ENCODE results near the gene TPST2.

The TPST2 gene

DNA sequence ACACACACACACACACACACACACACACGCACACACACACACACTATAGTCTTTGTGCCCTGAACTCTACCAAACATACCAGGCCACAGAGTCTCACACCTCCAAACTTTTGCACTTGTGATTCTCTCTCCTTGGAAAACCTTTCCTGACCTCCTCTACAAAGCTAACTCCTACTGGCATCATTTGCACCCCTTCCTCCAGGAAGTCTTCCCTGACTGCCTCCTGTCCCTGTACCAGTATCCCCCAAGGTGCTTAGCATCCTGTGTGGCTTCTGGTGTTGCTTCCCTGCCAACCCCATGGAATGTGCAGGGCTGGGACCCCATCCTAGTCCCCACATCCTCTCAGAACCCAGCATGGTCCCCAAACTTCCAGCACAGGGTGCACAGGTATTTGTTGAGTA lies 8.9 kb downstream of the TPST2 start:
- no peak overlapping the region for H3K4me3 ChIP-seq (ENCODE audit: low read depth, low read length)
- no peak for TF ChIP-seq CTCF (IDR thresholded peaks at IDR 0.05; ENCODE audit: low read depth, low read length, missing control alignments)
- DNase-seq (ENCODE audit: low read depth): no peak

GRCh38 chr22:26580240-26580962 lies 9.5 kb downstream of the TPST2 start:
- no peak for DNase-seq (ENCODE audit: low read depth)
- no peak for TF ChIP-seq CTCF (IDR thresholded peaks at IDR 0.05; ENCODE audit: low read depth, low read length, missing control alignments)
- H3K4me3 ChIP-seq (ENCODE audit: low read depth, low read length): no peak overlapping the region

- peak; percentile 41 for DNase-seq (ENCODE audit: low read depth)
- no peak for TF ChIP-seq CTCF (IDR thresholded peaks at IDR 0.05; ENCODE audit: low read depth, low read length, missing control alignments)
- peak overlapping the region; percentile 10; the same call in 1 of the 2 replicates for H3K4me3 ChIP-seq (ENCODE audit: low read depth, low read length)
Measured at GRCh38 chr22:26579331-26579886, 10.5 kb downstream of the TPST2 start.

- no peak for DNase-seq (ENCODE audit: low read depth)
- H3K4me3 ChIP-seq (ENCODE audit: low read depth, low read length): no peak overlapping the region
- TF ChIP-seq CTCF (IDR thresholded peaks at IDR 0.05; ENCODE audit: low read depth, low read length, missing control alignments): no peak
Measured at GRCh38 chr22:26577081-26577480, 12.9 kb downstream of the TPST2 start.

DNA sequence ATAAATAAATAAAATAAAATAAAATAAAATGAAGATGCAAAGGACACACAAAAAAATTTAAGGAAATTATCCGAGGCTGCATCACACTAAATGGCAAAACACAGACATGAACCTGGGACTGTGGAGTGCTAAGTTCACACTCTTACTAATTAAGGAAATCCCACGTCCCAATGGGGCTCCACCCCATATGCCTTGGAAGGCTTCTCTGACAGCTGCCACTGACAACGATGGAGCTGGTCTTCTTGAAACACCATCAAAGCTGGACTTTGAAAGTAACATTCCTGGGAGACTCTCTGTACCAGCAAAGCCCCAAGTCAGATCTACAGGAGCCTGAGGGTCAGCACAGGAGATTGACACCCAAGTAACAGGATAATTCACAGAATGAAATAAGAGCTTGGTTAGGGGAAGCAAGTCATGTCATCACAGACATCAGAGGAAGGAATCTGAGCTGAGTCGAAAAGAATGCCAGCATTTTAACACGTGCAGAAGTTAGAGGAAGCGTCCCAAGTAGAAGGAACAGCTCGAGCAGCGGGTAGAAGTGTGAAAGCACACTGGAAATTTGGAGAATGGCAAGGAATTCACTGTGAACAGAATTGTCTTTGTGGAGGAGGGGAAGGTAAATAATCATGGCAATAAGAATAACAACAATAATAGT lies 13.8 kb downstream of the TPST2 start:
- no peak overlapping the region for H3K4me3 ChIP-seq (ENCODE audit: low read depth, low read length)
- no peak for DNase-seq (ENCODE audit: low read depth)
- no peak for TF ChIP-seq CTCF (IDR thresholded peaks at IDR 0.05; ENCODE audit: low read depth, low read length, missing control alignments)

- no peak for DNase-seq (ENCODE audit: low read depth)
- TF ChIP-seq CTCF (IDR thresholded peaks at IDR 0.05; ENCODE audit: low read depth, low read length, missing control alignments): no peak
- no peak overlapping the region for H3K4me3 ChIP-seq (ENCODE audit: low read depth, low read length)
Measured at GRCh38 chr22:26574001-26574723, 15.8 kb downstream of the TPST2 start.
